Left ventricle myocardium superior (tissue), 1 donor: ENCODE results near the gene MAPK8IP3. TPM values are rescaled to one million over a fixed set of nuclear protein-coding genes. Genes with fewer than 3 reads are reported as not detected.
"Not testable (repeated sequence)": the region's sequence is repeated elsewhere in the genome, so short reads cannot be mapped to it uniquely, and the experiment has no call there.

Source experiments
- ATAC-seq: fragments of 200-7000 bp; cut with Tn5 transposase; one replicate; pipeline ENCODE4 v1.9.1; 2020; ENCODE audit warnings: mild to moderate bottlenecking, moderate library complexity
- DNase-seq: peaks from one replicate; pipeline ENCODE4 v3.0.0-alpha.2; 2020
- intact Hi-C: fragments of 100-400 bp; cut with micrococcal nuclease; formaldehyde crosslinking; loops from one replicate; pipeline ENCODE4 v1.11.0; 2022
- total RNA-seq: library from RNA; stranded (reverse); fragmentation: NEBNext Ultra II Directional; extraction: Animal tissue kit (Norgen Biotek cat#: 25700); gene quantifications from one replicate; pipeline ENCODE4 v1.2.1, GENCODE V29; 2021
- donor health status: DM: no; HTN: yes; CAD: no; lungs with severe emphysema.

MAPK8IP3 gene
- total RNA-seq, 1 donor from 2014 or later = 80.3 TPM

DNA sequence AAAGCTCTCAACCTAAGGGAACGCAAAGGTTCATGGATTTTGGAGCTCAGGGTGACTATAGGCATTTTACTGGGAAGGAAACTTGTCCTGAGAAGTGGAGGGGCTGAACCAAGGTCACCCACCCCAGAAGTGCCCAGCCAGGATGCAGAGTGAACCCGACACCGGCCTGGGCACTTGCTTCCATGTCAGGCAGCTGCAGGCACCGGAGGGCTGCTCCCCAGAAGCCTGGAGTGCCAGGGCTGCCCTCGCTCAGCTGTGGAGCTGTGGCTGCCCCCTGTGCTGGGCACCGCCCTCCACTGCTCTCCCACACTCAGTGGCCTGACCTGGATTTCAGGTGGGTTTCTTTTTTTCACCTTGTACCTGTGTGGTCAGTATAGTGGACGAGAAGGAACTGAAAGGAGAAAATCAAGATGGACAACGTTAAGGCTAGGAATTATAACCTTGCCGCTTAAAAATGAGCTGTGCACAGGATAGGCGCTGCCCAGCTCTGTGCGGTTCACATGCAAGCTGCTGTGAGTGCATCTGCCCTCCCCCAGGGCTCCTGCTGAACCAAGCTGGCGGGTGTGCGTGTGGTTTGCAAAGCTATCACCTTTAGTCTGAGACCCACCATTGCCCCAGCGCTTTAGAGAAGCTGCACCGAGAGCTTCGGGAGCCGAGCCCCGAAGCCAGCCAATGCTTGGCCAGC lies 2.2 kb downstream of the MAPK8IP3 start:
- ATAC-seq = no peak
- DNase-seq = no peak
- intact Hi-C loops = no loop called here

DNA sequence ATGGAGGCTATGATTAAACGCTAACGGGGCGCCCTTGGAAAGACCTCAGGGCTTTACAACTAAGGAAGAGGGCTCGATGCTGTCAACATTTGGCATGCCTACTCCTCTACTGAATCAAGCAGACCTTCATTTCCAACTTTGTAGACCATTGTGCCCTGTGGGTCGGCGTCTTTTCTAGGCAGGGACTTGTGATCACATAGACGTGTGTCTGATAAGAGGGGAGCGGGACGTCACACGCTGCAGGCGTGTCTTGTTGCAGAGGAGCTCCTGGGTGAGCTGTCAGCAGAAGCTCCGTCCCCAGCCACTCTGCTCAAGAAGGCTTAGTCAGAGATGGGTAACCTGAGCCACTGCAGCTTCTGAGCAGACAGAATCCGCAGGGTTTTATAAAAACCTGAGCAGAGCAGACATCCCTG lies 2.8 kb downstream of the MAPK8IP3 start:
- ATAC-seq (peak; percentile 45), DNase-seq (peak; percentile 76)
- intact Hi-C loops = no loop called here

DNA sequence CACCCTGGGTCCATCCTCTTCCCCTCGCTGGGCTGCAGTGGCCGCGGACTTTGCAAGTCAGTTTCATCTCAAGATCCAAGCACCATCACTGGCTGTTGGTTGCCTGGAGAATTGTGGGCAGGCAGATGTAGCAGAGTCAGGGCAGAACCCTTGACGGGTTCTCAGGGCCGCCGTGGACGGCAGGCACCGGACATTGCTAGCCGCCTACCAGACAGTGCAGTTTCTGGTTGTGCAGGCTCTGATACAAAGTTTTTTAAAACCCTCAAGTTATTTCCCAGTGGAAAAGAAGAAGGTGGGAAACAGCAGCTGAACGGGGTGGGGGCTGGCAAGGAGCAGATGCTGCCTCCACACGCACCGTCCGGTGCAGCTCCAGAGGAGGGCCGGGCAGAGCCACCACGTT lies 3.4 kb downstream of the MAPK8IP3 start:
- DNase-seq (no peak), ATAC-seq (no peak)
- intact Hi-C loops = no loop called here

- DNase-seq (no peak), ATAC-seq (no peak)
Observed at GRCh38 chr16:1710811-1711507, 5.0 kb downstream of the MAPK8IP3 start.

DNA sequence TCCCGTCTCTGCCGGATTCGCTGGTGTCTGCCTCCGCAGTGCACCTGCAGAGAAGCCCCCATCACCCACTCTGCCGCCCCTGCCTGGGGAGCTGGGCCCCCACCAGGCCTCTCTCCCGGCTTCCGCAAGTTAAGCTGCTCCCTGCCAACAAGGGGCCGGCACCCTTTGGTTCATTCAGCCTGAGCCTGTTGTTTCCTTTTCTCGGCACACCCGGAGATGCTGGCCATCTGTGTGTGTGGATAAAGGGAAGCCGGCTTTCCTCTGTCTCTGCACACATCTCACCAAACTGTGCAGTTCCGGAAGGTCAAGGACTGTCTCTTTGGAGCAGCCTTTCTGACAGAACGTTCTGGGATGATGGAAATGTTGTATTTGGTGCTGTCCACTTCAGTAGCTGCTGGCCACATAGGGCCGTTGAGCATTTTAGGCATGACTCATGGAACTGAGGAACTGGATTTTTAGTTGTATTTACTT lies 6.8 kb downstream of the MAPK8IP3 start:
- DNase-seq (no peak), ATAC-seq (no peak)
- intact Hi-C loops = no loop called here

More at GRCh38 chr16:1710811-1711507, 5.0 kb downstream of the MAPK8IP3 start:
- intact Hi-C loops = no loop called here

DNA sequence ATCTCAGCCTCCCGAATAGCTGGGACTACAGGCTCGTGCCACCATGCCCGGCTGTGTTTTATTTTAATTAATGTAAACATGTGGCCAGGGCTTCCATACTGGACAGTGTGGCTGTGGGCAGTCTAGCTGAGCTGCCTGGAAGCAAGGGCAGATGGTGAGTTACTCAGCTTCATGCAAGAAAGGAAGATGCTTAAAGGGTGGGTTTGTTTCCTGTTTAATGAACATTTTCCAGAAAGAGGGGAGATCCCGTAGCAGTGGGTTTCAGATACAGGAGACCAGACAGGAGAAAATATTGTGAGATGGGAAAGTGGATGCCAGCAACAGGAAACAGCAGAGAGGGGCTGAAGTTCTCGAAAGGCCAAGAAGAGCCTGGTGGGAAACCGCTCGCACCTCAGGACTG lies 7.3 kb downstream of the MAPK8IP3 start:
- ATAC-seq (no peak), DNase-seq (no peak)
- intact Hi-C loops = no loop called here

DNA sequence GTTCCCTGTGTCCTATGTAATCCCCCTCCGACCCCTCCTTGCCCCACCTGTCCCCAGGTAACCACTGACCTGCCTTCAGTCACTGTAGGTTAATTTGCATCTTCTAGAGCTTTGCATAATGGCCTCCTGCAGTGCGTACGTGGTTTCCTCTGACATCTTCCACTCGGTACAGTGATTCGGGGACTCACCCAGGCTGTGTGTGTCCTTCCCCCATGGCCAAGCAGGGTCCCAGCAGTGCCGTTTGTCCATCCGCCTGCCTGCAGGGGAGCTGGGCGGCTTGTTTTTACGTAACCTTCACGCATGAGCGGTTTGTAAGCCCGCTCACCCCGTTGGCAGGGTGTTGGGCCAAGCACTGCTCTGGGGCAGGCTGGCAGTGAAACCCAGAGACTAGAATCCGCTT lies 7.9 kb downstream of the MAPK8IP3 start:
- peak; percentile 22 for DNase-seq
- no peak for ATAC-seq
- intact Hi-C loops = no loop called here

DNA sequence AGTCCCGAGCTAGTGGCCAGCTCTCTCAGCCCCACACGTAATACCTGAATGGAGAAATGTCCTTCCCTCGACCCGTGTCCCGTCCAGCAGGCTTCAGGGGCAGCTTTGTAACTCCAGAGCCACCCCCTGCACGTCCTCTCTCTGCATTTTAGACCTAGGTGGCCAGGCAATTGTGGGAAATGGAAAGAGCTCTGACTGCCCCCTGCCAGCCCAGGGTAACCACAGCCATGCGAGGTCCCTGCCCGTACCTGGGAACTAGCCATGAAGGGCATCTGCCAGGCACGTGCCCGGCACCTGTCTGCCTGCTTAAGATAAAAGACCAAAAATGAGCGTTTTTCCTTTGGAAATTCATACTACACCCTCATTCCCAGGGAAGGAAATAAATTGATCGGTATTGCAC lies 9.2 kb downstream of the MAPK8IP3 start:
- DNase-seq = no peak

DNA sequence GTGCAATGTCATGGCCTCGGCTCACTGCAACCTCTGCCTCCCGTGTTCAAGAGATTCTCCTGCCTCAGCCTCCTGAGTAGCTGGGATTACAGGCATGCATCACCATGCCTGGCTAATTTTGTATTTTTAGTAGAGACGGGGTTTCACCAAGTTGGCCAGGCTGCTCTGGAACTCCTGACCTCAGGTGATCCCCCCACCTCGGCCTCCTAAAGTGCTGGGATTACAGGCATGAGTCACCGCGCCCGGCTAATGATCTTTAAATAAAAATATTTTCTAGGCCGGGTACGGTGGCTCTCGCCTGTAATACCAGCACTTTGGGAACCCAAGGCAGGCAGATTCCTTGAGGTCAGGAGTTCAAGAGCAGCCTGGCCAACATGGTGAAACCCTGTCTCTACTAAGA lies 12.2 kb downstream of the MAPK8IP3 start:
- intact Hi-C loops, DNase-seq, ATAC-seq: not testable (repeated sequence)

More for the DNA sequence above, 9.2 kb downstream of the MAPK8IP3 start:
- intact Hi-C loops = no loop called here
- ATAC-seq = no peak

- DNase-seq, ATAC-seq, intact Hi-C loops: not testable (repeated sequence)
Observed at GRCh38 chr16:1719559-1720229, 13.7 kb downstream of the MAPK8IP3 start.

GRCh38 chr16:1721372-1721771 lies 15.4 kb downstream of the MAPK8IP3 start:
- intact Hi-C loops = no loop called here
- no peak for DNase-seq
- no peak for ATAC-seq

- DNase-seq = no peak
- intact Hi-C loops = no loop called here
- peak; percentile 30 for ATAC-seq
Observed at GRCh38 chr16:1723450-1724147, 17.6 kb downstream of the MAPK8IP3 start.

DNA sequence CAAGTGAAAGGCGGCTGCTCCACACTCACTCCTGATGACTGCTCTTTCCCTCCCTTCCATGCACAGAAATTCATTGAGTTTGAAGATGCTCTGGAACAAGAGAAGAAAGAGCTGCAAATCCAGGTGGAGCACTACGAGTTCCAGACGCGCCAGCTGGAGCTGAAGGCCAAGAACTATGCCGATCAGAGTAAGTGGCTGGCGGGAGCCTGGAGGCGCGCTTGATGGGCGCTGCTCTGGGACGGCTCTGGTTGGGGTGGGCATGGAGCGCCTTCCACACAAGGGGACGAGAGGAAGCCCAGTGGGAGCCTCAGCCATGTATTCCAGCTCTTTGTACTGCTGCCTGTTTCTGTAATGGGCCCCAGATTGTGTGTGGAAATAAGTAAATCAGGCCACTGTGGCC lies 18.5 kb downstream of the MAPK8IP3 start:
- no peak for DNase-seq
- intact Hi-C loops = no loop called here
- ATAC-seq = no peak

- DNase-seq (no peak), ATAC-seq (no peak)
- intact Hi-C loops = no loop called here
Observed at GRCh38 chr16:1726661-1727502, 20.9 kb downstream of the MAPK8IP3 start.

GRCh38 chr16:1727651-1728624 lies 21.9 kb downstream of the MAPK8IP3 start:
- DNase-seq (no peak), ATAC-seq (no peak)
- intact Hi-C loops = no loop called here

- ATAC-seq (no peak), DNase-seq (no peak)
- intact Hi-C loops = no loop called here
Observed at GRCh38 chr16:1729026-1729425, 23.0 kb downstream of the MAPK8IP3 start.

DNA sequence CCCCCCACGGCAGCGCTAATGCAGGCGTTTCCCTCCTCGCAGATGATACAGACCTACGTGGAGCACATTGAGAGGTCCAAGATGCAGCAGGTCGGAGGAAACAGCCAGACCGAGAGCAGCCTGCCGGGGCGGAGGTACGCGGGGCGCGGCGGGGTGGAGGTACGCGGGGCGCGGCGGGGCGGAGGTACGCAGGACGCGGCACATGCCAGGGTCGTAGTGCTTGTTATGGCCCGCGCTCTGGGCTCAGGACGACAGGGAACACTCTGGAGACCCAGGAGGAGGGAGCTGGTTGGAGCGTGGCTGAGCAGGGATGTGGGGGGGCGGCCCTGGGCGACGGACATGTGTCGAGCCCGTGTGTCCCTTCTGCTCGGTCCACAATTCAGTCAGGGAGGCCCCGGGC lies 23.4 kb downstream of the MAPK8IP3 start:
- intact Hi-C loops = no loop called here
- no peak for ATAC-seq
- no peak for DNase-seq

DNA sequence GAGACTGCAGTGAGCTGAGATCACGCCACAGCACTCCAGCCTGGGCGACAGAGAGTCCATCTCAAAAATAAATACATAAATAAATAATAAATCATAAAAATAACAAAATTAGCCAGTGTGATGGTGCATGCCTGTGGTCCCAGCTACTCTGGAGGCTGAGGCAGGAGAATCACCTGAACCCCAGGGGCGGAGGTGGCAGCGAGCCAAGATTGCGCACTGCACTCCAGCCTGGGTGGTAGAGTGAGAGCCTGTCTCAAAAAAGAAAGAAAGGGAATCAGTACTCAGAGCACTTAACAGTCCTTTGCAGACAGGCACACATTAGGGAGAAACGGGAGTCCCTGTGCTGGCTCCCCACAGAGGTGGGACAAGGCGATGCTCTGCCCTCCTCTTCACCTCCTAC lies 25.1 kb downstream of the MAPK8IP3 start:
- intact Hi-C loops = no loop called here

More for the DNA sequence above, 25.1 kb downstream of the MAPK8IP3 start:
- ATAC-seq (no peak), DNase-seq (no peak)
